GM19025 (cell line): ENCODE measurements around the gene PARD3B.

Source experiments
- ATAC-seq: cut with Tn5 transposase; IDR thresholded peaks from one replicate; pipeline ENCODE4 v1.9.1; 2021; ENCODE audit warnings: mild to moderate bottlenecking, low read depth, moderate library complexity; ENCODE audit not compliant: unreplicated experiment

The PARD3B gene

DNA sequence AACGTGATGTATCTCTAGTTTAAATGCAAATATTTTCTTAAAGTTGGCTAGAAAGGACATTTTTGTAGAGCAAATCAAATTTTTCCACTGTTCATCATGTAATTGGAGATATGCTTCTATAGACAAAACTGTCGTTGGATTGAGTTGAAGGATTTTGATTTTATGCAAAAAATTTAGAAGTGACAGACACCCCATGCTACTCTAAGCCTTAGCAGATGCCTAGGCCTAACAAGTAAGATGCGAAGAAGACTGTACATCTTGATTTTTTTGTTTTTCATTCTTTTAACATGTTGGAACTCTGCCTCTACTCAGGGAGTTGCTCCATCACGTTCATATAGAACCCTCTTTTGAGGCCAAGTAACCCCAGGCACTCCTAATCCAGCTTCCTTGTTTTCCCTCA lies 331.0 kb downstream of the PARD3B start:
- no peak for ATAC-seq

DNA sequence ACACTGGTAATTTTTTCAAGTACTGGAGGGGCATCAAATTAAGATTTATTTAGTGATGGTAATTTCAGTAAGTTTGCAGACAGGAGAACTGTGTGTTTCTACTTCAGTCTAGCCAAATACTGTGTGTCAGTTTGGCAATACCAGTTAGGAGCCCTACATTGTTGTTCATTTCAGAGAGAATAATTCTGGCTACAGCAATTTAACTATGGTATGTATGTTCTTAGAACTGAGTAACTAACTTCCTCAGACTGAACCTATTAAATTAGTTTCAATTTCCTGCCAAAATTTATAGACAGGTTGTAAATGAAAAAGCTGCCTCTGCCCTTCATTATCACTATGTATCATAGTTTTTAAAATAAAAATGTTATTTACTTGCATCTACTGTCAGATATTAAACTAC lies 332.4 kb downstream of the PARD3B start:
- no peak for ATAC-seq

DNA sequence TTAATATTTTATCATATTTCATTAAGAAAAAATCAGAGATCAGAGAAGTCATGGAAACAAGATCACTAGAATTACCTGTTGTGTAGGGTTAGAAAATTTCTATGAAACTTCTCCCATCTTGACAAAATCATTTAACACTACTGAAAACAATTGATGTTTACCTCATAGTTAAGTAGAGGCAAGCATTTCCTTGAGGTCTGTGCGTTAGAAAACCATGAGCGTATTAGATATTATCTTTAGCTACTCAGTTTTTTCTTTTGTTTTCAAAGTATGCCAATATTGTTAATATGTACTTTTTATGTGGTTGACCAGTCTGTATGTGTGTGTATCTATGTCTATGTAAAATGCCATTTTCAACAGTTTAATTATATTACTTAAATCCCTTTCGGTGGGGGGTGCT lies 335.7 kb downstream of the PARD3B start:
- ATAC-seq = no peak

DNA sequence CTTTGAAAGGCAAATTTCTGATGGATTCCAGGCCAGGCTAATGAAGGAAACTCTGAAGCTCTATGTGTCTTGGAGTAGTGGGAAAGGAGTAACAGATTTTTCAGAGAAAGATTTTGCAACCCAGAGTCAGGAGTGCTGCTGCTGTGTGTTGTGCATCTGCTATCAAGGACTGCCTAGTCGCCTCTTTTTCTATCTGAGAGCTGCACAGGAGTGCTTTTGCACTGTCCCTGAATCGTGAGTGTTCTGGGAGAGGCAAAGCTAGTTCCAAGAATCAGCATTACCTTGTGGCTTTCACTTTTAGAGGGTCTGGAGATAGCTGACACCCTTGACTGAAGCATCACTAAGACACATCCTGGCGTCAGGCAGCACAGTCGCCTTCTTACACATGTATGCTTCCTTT lies 336.4 kb downstream of the PARD3B start:
- ATAC-seq = no peak

DNA sequence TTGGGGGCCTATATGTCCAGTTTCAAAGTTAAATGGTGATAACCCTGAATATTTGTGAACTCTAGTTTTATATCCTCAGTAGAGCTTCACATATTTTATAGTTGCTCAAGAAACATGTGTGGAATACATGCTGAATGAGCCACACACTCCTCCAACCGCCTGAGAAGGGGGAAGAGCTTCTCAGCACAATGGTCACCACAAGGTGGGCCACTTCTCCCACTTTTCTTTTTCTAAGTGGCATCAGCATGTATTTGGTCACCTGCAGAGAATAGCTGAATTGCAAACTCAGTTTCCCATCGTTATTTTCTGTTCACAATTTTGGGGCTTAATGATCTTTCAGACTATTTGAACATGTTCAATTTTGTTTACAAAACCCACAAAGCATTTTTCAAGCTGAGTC lies 340.5 kb downstream of the PARD3B start:
- no peak for ATAC-seq

DNA sequence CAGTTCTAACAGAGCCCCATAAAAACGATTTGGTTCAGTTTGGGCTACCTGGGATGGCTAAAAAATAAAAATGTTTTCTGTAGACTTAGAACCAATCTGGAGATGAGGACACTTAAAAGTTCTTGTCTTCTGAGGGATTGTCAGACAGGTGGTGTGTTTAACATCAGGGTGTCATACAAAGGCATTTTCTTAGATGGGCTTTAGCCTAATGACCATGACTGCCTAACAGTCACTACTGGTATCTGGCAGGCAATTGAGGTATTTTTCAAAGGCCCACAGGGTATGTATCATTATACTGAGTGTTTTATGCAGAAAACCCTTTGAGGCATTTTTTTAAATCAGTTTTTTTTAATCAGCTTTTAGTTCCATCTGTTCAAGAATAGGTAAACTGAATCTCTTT lies 341.4 kb downstream of the PARD3B start:
- ATAC-seq = no peak

DNA sequence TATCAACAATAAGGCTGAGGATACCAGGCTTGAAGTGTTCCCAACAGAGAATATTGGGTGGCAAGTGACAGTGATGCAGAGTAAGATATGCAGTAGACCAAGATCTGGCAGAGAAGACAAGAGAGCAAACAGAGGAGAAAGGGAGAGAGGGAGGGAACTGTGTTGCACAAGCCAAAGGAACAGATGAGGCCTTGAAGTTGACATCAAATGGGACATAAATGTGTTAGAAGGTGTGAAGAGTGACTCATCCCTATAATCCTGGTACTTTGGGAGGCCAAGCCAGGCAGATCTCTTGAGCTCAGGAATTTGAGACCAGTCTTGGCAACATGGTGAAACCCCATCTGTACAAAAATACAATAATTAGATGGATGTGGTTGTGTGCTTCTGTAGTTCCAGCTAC lies 342.9 kb downstream of the PARD3B start:
- no peak for ATAC-seq

DNA sequence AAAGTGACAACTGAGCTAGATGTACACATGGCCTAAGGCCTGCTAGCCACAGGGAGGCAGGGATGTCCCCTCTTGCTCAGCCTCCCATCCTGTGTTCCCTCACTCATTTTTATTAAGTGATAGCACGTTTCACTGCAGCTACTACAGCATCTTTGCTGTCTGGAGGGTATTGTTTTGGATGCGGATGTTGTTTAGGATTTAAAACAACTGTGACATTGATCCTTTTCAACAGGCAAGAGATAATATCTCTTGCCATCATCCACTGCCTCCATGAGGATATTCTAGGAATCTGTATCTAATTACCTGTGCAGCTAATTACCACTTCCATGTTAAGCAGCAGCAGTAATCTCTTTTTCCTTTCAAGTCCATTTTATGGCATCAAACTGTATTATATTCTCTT lies 345.4 kb downstream of the PARD3B start:
- ATAC-seq = no peak

DNA sequence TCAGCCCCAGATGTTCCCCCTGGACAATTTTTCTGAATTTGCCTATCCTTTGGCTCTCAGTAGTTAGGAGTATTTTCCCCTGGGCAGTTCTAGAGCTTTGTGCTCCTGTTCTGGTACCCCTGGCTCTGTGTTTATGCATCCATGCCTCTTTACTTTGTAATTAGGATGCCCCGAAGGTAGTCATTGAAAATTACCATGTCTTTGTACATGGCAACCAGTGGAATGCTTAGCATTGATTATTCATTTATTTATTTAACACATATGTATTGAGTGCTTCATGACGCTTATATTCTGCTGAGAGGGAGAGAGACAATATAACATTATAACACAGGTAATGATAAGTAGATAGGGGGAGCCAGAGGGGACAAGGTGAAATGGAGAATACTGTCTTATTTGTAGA lies 346.5 kb downstream of the PARD3B start:
- no peak for ATAC-seq

DNA sequence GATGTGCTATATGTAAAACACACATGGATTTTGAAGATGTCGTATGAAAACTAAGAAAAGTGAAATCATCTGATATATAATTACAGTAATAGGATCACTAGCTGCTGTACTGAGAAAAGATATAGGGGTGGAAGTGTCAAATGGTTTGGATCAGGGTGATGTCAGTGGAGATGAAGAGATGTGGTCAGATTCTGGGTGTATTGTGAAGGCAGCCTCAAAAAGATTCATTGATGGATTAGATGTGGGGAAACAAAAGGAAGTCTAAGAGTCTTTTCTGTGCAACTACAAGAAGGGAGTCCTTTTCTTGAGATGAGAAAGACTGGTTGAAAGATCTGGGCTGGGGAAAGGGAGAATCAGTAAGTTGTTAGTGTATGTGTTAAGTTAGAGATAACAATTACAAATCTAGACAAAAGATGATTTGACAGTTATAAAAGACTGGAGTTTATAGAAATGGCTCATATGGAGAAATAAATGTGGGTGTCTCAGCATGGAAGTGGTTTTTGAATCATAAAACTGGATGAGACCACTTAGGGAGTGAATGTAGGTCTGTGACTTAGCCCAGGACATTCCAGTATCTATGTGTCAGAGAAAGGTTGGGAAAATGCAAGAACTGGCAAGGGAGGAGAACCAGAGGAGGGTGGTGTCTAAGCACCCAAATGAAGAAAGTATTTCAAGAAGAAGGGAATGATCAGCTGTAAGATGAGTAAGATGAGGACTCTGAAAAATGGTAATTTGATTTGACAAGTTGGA lies 347.4 kb downstream of the PARD3B start:
- no peak for ATAC-seq

DNA sequence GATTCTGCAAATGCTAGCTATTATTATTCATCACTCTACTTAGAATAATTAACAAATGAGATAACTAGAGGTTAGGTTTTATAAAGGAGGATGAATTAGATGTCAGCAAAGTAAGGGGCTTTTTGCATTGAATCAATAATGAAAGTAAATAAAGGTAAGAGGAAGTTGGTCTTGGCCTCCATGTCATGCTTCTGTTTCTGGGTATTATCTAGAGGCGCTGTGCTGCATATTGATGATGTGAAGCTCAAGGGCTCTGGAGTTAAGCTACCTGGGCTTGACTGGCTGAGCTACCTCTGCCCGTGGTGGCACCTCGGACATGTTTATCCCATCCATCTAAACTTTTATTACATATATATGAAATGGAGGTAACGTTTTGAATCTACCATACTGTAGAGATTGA lies 350.9 kb downstream of the PARD3B start:
- no peak for ATAC-seq

DNA sequence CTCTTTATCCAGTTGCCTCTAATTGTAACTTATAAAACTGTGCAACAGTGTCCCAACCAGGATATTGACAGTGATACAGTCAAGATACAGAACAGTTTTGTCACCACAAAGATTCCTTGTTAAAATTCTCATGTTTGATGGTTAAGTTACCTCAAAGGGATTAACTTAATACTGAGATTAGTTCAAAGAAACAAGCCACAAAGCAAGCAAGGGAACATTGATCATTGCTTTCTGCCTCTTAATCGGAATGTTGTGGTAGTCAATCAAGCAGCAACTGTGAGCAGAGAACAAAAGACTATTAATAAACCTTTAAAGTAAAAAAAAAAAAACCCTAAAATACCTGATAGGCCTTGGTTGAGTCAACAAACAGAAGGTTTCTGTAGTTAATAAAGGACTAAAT lies 352.3 kb downstream of the PARD3B start:
- no peak for ATAC-seq

DNA sequence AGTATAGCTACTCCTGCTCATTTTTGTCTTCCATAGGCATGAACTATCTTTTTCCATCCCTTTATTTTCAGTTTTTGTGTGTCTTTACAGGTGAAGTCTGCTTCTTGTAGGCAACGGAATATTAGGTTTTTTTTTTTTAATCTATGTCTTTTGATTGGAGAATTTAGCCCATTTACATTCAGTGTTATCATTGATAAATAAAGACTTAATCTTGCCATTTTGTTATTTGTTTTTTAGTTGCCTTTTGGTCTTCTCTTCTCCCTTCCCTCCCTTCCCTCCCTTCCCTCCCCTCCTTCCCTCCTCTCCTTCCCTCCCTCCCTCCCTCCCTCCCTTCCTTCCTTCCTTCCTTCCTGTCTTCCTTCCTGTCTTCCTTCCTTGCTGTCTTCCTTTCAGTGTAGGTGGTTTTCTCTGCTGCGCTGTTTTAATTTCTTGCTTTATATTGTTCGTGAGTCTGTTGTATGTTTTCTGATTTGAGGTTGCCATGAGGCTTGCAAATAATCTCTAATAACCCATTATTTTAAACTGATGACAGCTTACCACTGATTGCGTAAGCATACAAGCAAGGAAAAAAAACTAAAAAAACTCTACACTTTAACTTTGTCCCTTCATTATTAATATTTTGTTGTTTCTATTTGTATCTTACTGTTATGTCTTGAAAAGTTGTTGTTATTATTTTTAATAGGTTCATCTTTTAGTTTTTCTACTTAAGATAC lies 353.8 kb downstream of the PARD3B start:
- no peak for ATAC-seq

DNA sequence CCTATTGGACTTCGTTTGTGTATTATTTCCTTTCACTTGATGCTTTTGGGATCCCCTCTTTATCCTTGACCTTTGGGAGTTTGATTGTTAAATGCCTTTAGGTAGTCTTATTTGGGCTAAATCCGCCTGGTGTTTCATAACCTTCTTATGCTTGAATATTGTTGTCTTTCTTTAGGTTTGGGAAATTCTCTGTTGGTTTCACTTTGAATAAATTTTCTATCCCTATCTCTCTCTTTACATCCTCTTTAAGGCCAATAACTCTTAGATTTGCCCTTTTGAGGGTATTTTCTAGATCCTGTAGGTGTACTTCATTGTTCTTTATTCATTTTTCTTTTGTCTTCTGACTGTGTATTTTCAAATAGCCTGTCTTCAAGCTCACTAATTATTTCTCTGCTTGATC lies 354.7 kb downstream of the PARD3B start:
- no peak for ATAC-seq

DNA sequence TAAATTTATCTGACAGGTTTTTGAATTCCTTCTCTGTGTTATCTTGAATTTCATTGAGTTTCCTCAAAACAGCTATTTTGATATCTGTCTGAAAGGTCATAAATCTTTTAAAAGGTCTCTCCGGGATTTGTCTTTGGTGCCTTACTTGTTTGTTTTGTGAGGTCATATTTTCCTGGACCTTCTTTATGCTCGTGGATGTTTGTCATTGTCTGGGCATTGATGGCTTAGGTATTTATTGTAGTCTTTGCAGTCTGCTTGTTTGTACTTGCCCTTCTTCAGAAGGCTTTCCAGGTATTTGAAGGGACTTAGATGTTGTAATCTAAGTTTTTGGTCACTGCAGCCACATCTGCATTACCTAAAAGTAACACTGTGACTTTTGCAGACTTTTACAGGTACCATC lies 355.2 kb downstream of the PARD3B start:
- ATAC-seq = no peak

DNA sequence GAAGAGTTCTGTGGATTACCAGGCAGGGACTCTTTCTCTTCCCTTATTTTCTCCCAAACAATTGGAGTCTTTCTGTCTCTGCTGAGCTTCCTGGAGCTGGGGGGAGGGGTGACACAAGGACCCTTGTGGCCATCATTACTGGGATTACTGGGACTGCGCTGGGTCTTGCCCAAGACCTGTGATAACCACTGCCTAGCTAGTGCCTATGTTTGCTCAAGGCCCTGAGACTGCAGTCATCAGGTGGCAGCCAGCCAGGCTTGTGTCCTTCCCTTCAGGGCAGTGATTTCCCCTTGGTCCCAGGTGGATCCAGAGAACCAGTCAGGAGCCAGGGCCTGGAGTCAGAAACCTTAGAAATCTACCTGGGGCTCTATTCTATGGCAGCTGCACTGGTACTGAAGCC lies 355.6 kb downstream of the PARD3B start:
- ATAC-seq = no peak

DNA sequence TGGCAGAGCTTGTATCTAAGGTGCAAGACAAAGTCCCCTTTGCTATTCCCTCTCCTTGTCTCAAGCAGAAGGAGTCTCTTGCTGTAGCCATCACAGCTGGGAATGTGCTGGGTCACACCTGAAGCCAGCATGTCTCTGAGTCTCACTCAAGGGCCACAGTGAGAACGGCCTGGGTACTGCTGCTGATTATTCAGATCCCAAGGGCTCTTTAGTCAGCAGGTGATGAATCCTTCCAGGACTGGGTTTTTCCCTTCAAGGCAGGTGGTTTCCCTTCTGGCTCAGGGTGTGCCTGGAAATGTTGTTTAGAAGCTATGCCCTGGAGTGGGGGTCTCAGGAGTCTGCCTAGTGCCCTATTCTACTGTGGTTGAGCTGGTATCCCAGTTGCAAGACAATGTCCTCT lies 356.3 kb downstream of the PARD3B start:
- no peak for ATAC-seq

DNA sequence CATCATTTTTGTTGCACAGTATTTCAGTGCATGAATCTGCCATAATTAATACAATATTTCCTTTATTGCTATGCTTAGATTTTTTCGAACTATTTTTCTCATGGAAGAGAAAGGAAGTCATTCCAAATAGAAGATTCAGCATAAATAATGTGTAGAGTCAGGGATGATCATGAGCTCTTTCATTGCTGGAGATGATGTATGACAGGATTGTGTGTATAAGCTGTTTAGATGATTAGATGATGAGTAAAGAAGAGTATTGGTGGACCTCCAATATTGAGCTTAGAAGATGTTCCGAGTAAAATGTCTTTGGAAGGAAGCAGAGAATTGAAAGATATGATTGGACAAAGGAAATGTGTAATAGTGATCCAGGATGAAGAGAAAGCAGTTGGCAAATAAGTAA lies 364.5 kb downstream of the PARD3B start:
- no peak for ATAC-seq

DNA sequence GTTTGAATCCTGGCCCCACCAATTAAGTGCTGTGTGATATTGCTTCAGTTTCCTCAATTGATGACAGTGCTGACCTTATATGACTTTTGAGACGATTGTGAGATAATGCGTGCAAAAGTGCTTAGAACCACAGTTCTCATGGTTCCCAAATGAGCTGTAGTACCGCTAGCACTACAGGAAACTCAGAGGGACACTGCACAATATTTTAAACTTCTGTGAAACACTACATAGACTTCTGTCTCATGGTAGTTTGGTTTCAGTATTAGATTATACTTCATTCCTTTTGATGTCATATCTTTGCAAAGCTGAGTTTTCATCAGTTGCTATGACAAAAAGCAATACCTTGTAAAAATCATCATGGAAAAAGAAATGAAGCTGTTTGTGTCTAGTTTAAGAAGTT lies 368.0 kb downstream of the PARD3B start:
- ATAC-seq = no peak

DNA sequence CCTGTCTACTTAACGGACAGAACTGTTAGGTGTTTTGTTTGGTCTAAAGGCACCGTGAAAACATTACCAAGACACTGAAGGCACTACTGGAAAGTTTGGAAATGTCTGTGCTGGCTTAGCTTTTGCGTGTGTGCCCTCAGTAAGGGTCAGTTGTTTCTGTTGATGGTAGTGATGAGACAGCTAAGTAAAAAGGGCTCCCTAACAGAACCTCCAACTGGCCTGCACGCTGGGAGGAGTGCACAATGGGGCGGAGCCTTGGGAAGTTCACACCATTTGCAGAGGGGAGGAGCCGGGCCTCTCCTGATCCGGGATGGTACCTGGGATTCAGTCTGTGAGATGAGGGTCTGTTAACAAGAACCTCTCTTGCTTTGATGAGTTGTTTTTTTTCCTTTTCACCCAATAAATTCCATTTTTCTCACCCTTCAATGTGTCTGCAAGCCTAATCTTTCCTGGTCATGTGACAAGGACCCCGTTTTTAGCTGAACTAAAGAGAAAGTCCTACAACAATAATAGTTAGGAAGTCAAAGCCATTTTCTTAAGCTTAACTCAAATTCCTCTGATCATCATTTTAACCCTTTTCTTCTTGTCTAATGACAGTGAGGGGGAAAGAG lies 368.7 kb downstream of the PARD3B start:
- no peak for ATAC-seq

DNA sequence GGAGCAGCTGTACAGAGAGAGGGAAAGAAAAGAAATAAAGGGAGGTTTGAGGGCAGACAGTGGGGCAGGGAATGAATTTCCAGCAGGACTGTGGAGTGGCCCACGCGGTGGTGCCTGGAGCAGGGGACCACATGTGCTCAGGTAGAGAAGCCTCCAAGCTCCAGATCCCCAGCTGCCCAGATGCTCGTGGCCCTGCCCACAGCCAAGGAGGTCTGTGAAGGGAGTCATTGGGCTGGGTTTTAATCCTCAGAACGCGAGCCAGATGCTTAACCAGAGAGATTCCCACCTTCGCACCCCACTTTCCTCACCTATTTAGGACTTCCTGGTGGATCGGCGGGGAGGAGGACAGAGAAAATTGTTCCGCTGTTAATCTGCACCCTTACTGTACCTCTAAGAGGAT lies 369.4 kb downstream of the PARD3B start:
- ATAC-seq = no peak
